Measurements from ENCODE around the gene ECHDC3.

- TF ChIP-seq CTCF (IDR thresholded peaks at IDR 0.05): no peak
- no peak for TF ChIP-seq MAX (IDR thresholded peaks at IDR 0.05; ENCODE audit: low read depth)
- TF ChIP-seq TAF1 (IDR thresholded peaks at IDR 0.05; ENCODE audit: borderline replicate concordance, low read depth, low read length): no peak
- no peak for TF ChIP-seq RAD21 (IDR thresholded peaks at IDR 0.05; ENCODE audit: low read length)
Observed at GRCh38 chr10:11748866-11749265, 6.7 kb downstream of the ECHDC3 start.

All from SK-N-SH (cell line).